Esophagus squamous epithelium (tissue), 4 donors: ENCODE measurements around the gene SLC9A1.

Experiments used
- POLR2A ChIP-seq, 4 donors: fragments of 450-650 bp; IDR thresholded peaks; one replicate each; pipeline ENCODE4 v1.6.1; 2017; ENCODE audit warnings: antibody characterized with exemption in 4 of 4, mild to moderate bottlenecking in 4 of 4, moderate library complexity in 3 of 4
- TF ChIP-seq, protein P1 (sequence below), 6 experiments: fragments of 450-650 bp in 4 of 6; fragments of 200-600 bp in 2 of 6; sonication (generic) in 2 of 6; IDR thresholded peaks; one replicate each; pipeline ENCODE4 v1.5.1; 2016 to 2019; ENCODE audit warnings: antibody characterized with exemption in 6 of 6, mild to moderate bottlenecking in 4 of 6, moderate library complexity in 4 of 6

DNA sequence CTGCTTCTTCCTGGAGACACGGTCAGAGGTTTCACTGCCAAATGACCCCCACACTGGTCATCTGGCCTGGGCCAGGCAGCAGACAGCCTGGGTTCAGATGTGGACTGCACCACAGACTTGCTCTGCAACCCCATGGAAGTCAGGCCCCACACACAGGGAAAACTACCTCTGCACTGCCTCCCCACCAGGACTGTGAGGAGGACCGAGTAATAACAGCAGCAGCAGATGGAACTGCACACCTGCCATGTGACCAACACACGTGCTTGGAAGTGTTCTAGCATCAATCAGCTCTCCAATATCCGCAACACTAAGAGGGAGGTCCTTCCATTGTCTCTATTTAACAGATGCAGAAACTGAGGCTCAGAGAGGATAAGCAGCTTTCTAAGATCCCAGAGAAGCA lies 51.4 kb downstream of the SLC9A1 start:
- TF ChIP-seq, protein P1, sequence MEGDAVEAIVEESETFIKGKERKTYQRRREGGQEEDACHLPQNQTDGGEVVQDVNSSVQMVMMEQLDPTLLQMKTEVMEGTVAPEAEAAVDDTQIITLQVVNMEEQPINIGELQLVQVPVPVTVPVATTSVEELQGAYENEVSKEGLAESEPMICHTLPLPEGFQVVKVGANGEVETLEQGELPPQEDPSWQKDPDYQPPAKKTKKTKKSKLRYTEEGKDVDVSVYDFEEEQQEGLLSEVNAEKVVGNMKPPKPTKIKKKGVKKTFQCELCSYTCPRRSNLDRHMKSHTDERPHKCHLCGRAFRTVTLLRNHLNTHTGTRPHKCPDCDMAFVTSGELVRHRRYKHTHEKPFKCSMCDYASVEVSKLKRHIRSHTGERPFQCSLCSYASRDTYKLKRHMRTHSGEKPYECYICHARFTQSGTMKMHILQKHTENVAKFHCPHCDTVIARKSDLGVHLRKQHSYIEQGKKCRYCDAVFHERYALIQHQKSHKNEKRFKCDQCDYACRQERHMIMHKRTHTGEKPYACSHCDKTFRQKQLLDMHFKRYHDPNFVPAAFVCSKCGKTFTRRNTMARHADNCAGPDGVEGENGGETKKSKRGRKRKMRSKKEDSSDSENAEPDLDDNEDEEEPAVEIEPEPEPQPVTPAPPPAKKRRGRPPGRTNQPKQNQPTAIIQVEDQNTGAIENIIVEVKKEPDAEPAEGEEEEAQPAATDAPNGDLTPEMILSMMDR (IDR thresholded peaks at IDR 0.05) = no peak
- no peak for TF ChIP-seq POLR2A (IDR thresholded peaks at IDR 0.05)
